ENCODE measurements around the gene FOXO3.

The FOXO3 gene

GRCh38 chr6:108541843-108542759, 18.6 kb upstream of the FOXO3 start:
- H3K27me3 ChIP-seq (ENCODE audit: control insufficient read depth, insufficient read depth, low read length), result no peaks in the 10 kb centered on the region
- H3K4me1 ChIP-seq (ENCODE audit: control insufficient read depth, insufficient read depth, low read length), result peaks cover 4% of the 10 kb centered on the region
- H3K36me3 ChIP-seq (ENCODE audit: control insufficient read depth, insufficient read depth, low read length), result no peaks in the 10 kb centered on the region
- H3K9ac ChIP-seq (ENCODE audit: low read length), result peak overlapping the region; percentile 4
- no peaks in the 10 kb centered on the region for H3K9me3 ChIP-seq (ENCODE audit: control insufficient read depth, low read length)
- H3K4me3 ChIP-seq (ENCODE audit: low read length), result no peak overlapping the region

DNA sequence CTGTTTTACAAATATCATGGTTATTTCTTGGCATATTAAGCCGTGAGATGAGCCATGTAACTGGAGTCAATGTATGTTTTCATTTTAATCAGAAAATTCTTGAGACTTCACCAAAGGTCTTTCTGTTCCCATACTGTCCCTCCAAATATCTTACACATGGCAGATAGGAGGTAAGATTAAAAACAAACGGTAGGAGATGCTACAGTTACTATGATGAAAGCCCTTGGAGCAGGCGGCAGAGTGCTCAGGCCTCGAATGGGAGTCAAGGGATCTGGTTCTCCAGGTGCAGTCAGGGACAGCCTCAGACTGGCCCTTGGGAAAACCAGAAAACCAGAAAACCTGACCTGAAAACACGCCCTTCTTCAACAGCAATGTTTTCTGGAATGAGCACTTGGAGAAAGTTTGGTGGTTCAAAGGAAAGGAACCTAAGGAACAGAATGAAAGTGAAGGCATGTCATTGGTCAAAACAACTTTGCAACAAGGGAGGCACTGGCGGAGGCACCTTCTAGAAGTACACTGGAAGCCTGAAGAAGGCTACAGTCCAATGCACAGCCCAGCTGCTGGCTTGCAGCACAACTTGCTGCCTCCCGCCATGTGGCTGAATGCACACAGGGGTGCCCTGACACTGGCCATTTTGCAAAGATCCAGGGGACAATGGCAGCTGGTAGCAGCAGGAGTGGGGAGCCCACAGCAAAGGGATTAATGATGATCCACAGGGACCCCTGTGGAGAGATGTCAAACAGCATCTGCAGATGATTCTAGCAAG, 17.4 kb upstream of the FOXO3 start:
- Histone ChIP-seq H3K9ac (ENCODE audit: low read length) (no peak overlapping the region), H3K4me1 (ENCODE audit: control insufficient read depth, insufficient read depth, low read length) (peaks cover 4% of the 10 kb centered on the region), H3K36me3 (ENCODE audit: control insufficient read depth, insufficient read depth, low read length) (no peaks in the 10 kb centered on the region), H3K27me3 (ENCODE audit: control insufficient read depth, insufficient read depth, low read length) (no peaks in the 10 kb centered on the region), H3K4me3 (ENCODE audit: low read length) (no peak overlapping the region), H3K9me3 (ENCODE audit: control insufficient read depth, low read length) (no peaks in the 10 kb centered on the region)

DNA sequence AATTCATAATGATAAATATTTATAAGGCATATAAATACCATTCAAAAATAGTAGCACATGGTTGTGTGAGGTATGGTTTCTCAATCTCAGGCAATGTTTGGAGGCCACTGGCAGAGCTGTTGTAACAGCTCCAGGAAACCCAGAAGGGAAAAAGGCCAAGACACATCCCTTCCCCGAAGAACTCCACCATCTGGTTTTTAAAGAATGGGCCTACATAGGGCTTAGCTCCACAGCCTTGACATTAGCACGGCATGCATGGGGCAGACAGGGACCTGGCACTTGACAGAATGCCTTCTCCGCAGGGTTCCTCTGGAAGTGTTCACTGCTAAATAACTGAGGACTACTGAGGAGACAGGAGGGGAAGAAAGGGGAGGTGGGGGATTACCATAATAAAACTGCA, 16.1 kb upstream of the FOXO3 start:
- Histone ChIP-seq H3K9me3 (ENCODE audit: control insufficient read depth, low read length) (no peaks in the 10 kb centered on the region), H3K36me3 (ENCODE audit: control insufficient read depth, insufficient read depth, low read length) (no peaks in the 10 kb centered on the region), H3K4me1 (ENCODE audit: control insufficient read depth, insufficient read depth, low read length) (peaks cover 4% of the 10 kb centered on the region), H3K27me3 (ENCODE audit: control insufficient read depth, insufficient read depth, low read length) (no peaks in the 10 kb centered on the region), H3K9ac (ENCODE audit: low read length) (no peak overlapping the region), H3K4me3 (ENCODE audit: low read length) (no peak overlapping the region)

DNA sequence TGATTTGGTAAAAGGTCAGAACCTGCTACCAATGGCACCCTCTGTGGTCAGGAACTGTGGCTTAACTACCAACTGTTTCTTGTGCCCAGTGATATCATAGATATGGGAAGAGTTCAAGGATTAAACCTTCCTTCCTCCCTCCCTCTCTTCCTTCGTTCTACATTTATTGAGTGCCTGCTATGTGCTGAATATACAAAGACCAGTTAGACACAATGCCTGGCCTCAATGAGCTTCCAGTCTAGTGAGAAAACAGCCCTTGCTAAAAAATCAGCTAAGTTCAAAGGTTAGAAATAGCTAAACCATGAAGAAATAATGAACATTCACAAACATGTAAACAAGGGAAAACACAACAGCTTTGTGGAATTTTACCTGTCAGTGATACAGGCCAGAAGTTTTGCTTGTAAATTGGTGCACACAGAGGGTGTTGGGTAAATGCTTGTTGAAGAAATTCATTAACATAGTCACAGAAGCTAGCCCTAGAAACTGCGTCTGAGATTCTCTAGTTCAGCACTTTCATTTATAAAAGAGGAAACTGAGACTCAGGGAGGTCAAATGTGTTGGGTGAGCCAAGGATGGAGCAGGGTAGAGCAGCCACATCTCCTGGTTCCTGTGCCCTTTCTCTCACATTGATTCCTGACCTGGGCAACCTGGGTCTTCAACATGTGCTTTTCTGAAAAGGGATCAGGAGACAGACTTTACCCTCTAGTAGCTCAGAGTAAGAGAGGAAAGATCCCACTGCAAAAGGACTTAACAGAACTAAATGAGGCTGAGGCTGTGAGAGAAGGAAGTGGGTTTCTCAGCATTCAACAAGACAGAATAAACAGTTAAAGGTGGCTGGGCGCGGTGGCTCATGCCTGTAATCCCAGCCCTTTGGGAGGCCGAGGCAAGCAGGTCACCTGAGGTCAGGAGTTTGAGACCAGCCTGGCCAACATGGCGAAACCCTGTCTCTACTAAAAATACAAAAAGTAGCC, 14.4 kb upstream of the FOXO3 start:
- no peaks in the 10 kb centered on the region for H3K27me3 ChIP-seq (ENCODE audit: control insufficient read depth, insufficient read depth, low read length)
- peaks cover 4% of the 10 kb centered on the region for H3K4me1 ChIP-seq (ENCODE audit: control insufficient read depth, insufficient read depth, low read length)
- H3K9me3 ChIP-seq (ENCODE audit: control insufficient read depth, low read length), result no peaks in the 10 kb centered on the region
- H3K36me3 ChIP-seq (ENCODE audit: control insufficient read depth, insufficient read depth, low read length), result no peaks in the 10 kb centered on the region
- H3K9ac ChIP-seq (ENCODE audit: low read length), result no peak overlapping the region
- H3K4me3 ChIP-seq (ENCODE audit: low read length), result no peak overlapping the region

DNA sequence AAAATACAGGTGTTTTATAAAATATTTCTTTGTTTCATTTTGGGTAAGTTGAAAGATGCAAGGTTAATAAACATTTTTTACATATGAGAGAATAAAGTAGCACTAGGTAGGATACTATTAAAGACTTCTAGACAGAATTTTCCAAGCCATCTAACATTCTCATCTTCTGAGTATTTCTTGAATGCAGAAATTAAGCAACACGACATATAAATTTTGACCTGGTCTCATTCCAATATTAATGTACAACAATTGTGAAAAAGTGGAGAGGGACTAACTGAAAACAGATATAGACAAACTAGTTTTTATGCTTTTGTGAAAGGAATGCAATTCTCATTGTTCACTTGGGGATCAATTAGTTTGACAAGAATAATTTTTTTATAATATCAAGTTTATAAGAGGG, 11.5 kb upstream of the FOXO3 start:
- H3K9me3 ChIP-seq (ENCODE audit: control insufficient read depth, low read length), result no peaks in the 10 kb centered on the region
- no peak overlapping the region for H3K4me3 ChIP-seq (ENCODE audit: low read length)
- H3K36me3 ChIP-seq (ENCODE audit: control insufficient read depth, insufficient read depth, low read length), result no peaks in the 10 kb centered on the region
- H3K27me3 ChIP-seq (ENCODE audit: control insufficient read depth, insufficient read depth, low read length), result no peaks in the 10 kb centered on the region
- H3K4me1 ChIP-seq (ENCODE audit: control insufficient read depth, insufficient read depth, low read length), result no peaks in the 10 kb centered on the region
- no peak overlapping the region for H3K9ac ChIP-seq (ENCODE audit: low read length)

DNA sequence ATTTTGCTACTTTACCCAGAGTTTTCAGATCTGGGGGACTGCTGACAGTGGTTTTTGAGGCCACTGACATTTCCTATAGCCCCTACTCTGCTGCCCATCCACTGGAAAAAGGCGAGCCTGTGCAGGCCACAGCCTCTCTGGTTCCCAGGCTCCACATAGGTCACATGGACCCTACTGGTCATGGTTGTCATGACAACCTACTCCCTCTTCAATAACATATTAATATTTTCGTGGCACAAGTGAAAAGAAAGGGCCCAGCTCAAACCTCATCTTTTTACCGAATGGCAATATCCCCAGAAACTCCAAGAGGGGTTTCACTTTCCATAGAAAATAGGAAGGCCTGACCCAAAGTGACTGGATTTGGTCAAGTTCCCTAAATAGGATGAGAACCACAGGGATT, 11.0 kb upstream of the FOXO3 start:
- H3K4me3 ChIP-seq (ENCODE audit: low read length), result no peak overlapping the region
- H3K9me3 ChIP-seq (ENCODE audit: control insufficient read depth, low read length), result no peaks in the 10 kb centered on the region
- H3K4me1 ChIP-seq (ENCODE audit: control insufficient read depth, insufficient read depth, low read length), result no peaks in the 10 kb centered on the region
- H3K9ac ChIP-seq (ENCODE audit: low read length), result no peak overlapping the region
- H3K36me3 ChIP-seq (ENCODE audit: control insufficient read depth, insufficient read depth, low read length), result no peaks in the 10 kb centered on the region
- H3K27me3 ChIP-seq (ENCODE audit: control insufficient read depth, insufficient read depth, low read length), result no peaks in the 10 kb centered on the region

DNA sequence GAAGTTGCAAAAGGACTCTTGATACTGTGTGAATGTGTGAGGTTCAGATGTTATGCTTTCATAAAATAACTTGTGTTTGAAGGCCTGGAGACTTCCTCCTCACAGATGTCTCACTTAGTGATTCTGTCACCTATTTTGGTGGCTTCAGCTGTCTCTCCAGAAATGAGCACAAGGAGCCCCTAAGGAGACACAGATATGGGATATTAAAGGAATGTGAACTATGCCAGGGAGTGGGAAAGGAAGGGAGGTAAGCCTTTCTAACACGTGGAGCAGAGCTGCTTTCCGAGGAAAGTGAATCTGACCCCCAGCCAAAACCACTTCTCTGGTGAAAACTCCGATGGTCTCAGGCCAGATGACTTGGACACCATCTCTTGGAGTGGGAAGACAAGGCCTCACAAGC, 10.5 kb upstream of the FOXO3 start:
- Histone ChIP-seq H3K27me3 (ENCODE audit: control insufficient read depth, insufficient read depth, low read length) (no peaks in the 10 kb centered on the region), H3K4me3 (ENCODE audit: low read length) (no peak overlapping the region), H3K36me3 (ENCODE audit: control insufficient read depth, insufficient read depth, low read length) (no peaks in the 10 kb centered on the region), H3K4me1 (ENCODE audit: control insufficient read depth, insufficient read depth, low read length) (no peaks in the 10 kb centered on the region), H3K9ac (ENCODE audit: low read length) (no peak overlapping the region), H3K9me3 (ENCODE audit: control insufficient read depth, low read length) (no peaks in the 10 kb centered on the region)

DNA sequence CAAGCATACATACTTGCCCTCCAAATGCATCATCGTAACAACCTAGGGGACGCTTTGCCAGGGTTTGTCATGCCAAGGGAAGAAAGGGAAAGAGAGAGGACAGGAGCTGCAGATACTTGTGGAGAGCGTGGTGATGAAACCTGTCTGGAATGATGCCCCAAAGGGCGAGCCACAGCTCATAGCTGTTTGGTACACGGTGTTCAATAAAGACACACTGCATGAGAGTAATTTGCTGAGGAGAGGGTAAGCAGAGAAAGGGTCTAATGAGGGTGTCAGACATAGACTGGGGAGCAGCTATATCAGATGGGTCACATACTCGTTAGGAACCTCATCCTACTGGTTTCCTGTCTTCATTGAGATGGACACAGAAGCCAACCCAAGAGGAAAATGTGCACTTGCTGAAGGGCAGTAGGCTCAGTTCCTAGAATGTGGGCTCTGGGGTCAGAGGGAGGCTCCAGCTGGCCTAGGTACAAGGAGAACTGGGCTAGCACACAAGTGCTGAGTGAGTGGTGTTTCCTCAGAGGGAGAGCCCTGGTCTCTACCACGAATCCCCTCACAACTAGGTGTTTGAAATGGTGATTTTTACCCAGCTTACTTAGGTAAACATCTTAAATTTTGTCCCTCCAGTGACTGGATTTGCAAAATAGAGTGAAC, 5.2 kb upstream of the FOXO3 start:
- Histone ChIP-seq H3K27me3 (ENCODE audit: control insufficient read depth, insufficient read depth, low read length) (no peaks in the 10 kb centered on the region), H3K4me1 (ENCODE audit: control insufficient read depth, insufficient read depth, low read length) (peaks cover 6% of the 10 kb centered on the region), H3K4me3 (ENCODE audit: low read length) (no peak overlapping the region), H3K36me3 (ENCODE audit: control insufficient read depth, insufficient read depth, low read length) (no peaks in the 10 kb centered on the region), H3K9me3 (ENCODE audit: control insufficient read depth, low read length) (no peaks in the 10 kb centered on the region), H3K9ac (ENCODE audit: low read length) (no peak overlapping the region)

GRCh38 chr6:108556250-108556649, 4.5 kb upstream of the FOXO3 start:
- H3K4me3 ChIP-seq (ENCODE audit: low read length), result no peak overlapping the region
- H3K4me1 ChIP-seq (ENCODE audit: control insufficient read depth, insufficient read depth, low read length), result peaks cover 6% of the 10 kb centered on the region
- H3K36me3 ChIP-seq (ENCODE audit: control insufficient read depth, insufficient read depth, low read length), result no peaks in the 10 kb centered on the region
- H3K9ac ChIP-seq (ENCODE audit: low read length), result no peak overlapping the region
- no peaks in the 10 kb centered on the region for H3K9me3 ChIP-seq (ENCODE audit: control insufficient read depth, low read length)
- no peaks in the 10 kb centered on the region for H3K27me3 ChIP-seq (ENCODE audit: control insufficient read depth, insufficient read depth, low read length)

GRCh38 chr6:108556866-108557493, 3.7 kb upstream of the FOXO3 start:
- Histone ChIP-seq H3K4me1 (ENCODE audit: control insufficient read depth, insufficient read depth, low read length) (peaks cover 6% of the 10 kb centered on the region), H3K9ac (ENCODE audit: low read length) (peak overlapping the region; percentile 76), H3K4me3 (ENCODE audit: low read length) (peak overlapping the region; percentile 64), H3K9me3 (ENCODE audit: control insufficient read depth, low read length) (no peaks in the 10 kb centered on the region), H3K27me3 (ENCODE audit: control insufficient read depth, insufficient read depth, low read length) (no peaks in the 10 kb centered on the region), H3K36me3 (ENCODE audit: control insufficient read depth, insufficient read depth, low read length) (no peaks in the 10 kb centered on the region)

Data from mucosa of stomach (tissue), 1 donor.